DMS114 treated with DMSO at 0.1 percent for 48 hours (cell line): ENCODE results near the gene BID.

Experiments
- DNase-seq: peaks from one replicate; lab custom pipeline; 2025; ENCODE audit not compliant: unreplicated experiment; lab: John Stamatoyannopoulos, UW

Gene BID

GRCh38 chr22:17783773-17784480, 9.7 kb upstream of the BID start:
- no peak for DNase-seq

GRCh38 chr22:17783312-17783711, 9.0 kb upstream of the BID start:
- DNase-seq: no peak

GRCh38 chr22:17782621-17783020, 8.4 kb upstream of the BID start:
- DNase-seq: no peak

- DNase-seq: no peak
These were observed 7.9 kb upstream of the BID start for GRCh38 chr22:17782158-17782557.

- no peak for DNase-seq
These were observed 7.2 kb upstream of the BID start for GRCh38 chr22:17781319-17782031.

GRCh38 chr22:17780741-17781318, 6.6 kb upstream of the BID start:
- DNase-seq: no peak

- no peak for DNase-seq
These were observed 6.0 kb upstream of the BID start for GRCh38 chr22:17780116-17780740.

- DNase-seq: no peak
These were observed 5.2 kb upstream of the BID start for GRCh38 chr22:17779286-17780115.

GRCh38 chr22:17778412-17778976, 4.2 kb upstream of the BID start:
- no peak for DNase-seq

- no peak for DNase-seq
These were observed 3.4 kb upstream of the BID start for GRCh38 chr22:17777717-17778044.

- DNase-seq: no peak
These were observed 2.9 kb upstream of the BID start for GRCh38 chr22:17777005-17777716.

- DNase-seq: no peak
These were observed 1.7 kb upstream of the BID start for GRCh38 chr22:17775781-17776465.

GRCh38 chr22:17774926-17775685, 837 bp upstream of the BID start:
- DNase-seq: no peak

- no peak for DNase-seq
These were observed 563 bp downstream of the BID start for GRCh38 chr22:17773606-17774205.

- no peak for DNase-seq
These were observed 1.2 kb downstream of the BID start for GRCh38 chr22:17772958-17773605.

- no peak for DNase-seq
These were observed 1.9 kb downstream of the BID start for GRCh38 chr22:17772249-17772957.
